NCI-H82 treated with DMSO at 0.1 percent for 48 hours (cell line): Measurements from ENCODE around the gene SLC26A11.
"Not testable (repeated sequence)": the region's sequence is repeated elsewhere in the genome, so short reads cannot be mapped to it uniquely, and the experiment has no call there.

Experiments used
- DNase-seq: peaks from one replicate; lab custom pipeline; 2025; ENCODE audit not compliant: unreplicated experiment; lab: John Stamatoyannopoulos, UW

Gene SLC26A11

GRCh38 chr17:80300756-80301155 is 80.5 kb downstream of the SLC26A11 start:
- DNase-seq: not testable (repeated sequence)
